ENCODE results near the gene ISLR.

Gene ISLR

DNA sequence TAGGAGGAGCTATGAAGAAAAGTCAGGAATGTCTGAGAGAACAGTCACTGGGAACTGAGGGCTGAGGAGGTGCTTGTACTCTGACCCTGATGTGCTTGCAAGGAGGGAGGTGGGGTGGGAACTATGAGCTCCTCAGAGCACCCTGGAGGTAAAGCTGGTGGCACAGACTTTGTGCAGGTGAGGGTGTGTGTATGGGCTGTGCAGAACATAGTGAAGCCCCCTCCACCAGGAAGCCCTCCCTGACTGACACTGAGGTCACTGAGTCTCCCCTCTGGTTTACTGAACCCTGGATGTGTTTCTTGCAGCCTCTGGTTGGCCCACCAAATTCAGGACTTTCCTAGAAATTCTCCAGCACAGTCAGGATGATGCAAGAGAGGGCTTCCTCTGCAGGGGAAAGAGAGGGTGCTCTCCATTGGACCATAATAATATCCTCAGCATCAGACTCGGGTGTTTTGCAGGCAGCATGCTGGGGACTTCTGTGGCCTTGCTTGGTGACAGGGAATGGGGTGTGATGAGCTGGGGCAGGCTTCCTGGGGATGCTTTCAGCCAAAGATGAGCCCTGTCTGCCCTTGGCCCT lies 1.5 kb upstream of the ISLR start:
- DNase-seq (ENCODE audit: low spot score) = no peak

DNA sequence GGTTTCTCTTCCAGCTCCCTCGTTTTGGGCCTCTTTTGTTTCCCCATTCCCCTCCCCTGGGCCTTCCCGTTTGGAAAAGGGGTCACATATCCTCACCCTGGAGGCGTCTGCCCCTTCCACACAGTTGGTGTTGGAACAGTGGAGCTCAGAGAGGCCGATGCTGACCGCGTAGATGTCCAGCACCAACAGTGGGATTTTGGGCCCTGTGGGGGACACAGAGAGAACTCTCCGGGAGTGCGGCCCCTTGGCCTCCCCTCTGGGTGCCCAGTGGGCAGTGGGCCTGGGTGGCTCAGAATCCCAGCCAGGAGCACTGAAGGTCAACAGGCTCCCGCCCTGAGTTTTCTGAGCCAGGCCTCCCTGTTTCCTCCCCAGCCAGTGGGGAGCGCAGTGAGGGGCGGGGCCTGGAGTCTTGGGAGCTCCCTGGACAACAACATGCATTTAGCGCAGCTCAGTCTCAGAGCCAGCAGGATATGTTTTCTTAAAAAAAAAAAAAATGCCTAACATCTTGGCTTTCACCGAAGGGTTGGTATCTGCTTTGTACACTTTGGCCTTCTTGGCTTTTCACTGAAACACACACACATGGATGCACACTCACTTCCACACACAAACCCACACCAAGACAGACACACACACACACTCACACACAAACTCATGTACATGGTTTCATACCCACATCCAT lies 670 bp upstream of the ISLR start:
- DNase-seq (ENCODE audit: low spot score) = no peak

- DNase-seq (ENCODE audit: low spot score) = no peak
Measured at GRCh38 chr15:74174219-74174957, 878 bp downstream of the ISLR start.

DNA sequence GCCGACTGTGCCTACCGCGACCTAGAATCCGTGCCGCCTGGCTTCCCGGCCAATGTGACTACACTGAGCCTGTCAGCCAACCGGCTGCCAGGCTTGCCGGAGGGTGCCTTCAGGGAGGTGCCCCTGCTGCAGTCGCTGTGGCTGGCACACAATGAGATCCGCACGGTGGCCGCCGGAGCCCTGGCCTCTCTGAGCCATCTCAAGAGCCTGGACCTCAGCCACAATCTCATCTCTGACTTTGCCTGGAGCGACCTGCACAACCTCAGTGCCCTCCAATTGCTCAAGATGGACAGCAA lies 1.4 kb downstream of the ISLR start:
- no peak for DNase-seq (ENCODE audit: low spot score)

DNA sequence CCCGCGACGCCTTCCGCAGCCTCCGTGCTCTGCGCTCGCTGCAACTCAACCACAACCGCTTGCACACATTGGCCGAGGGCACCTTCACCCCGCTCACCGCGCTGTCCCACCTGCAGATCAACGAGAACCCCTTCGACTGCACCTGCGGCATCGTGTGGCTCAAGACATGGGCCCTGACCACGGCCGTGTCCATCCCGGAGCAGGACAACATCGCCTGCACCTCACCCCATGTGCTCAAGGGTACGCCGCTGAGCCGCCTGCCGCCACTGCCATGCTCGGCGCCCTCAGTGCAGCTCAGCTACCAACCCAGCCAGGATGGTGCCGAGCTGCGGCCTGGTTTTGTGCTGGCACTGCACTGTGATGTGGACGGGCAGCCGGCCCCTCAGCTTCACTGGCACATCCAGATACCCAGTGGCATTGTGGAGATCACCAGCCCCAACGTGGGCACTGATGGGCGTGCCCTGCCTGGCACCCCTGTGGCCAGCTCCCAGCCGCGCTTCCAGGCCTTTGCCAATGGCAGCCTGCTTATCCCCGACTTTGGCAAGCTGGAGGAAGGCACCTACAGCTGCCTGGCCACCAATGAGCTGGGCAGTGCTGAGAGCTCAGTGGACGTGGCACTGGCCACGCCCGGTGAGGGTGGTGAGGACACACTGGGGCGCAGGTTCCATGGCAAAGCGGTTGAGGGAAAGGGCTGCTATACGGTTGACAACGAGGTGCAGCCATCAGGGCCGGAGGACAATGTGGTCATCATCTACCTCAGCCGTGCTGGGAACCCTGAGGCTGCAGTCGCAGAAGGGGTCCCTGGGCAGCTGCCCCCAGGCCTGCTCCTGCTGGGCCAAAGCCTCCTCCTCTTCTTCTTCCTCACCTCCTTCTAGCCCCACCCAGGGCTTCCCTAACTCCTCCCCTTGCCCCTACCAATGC lies 2.0 kb downstream of the ISLR start:
- DNase-seq (ENCODE audit: low spot score) = no peak

DNA sequence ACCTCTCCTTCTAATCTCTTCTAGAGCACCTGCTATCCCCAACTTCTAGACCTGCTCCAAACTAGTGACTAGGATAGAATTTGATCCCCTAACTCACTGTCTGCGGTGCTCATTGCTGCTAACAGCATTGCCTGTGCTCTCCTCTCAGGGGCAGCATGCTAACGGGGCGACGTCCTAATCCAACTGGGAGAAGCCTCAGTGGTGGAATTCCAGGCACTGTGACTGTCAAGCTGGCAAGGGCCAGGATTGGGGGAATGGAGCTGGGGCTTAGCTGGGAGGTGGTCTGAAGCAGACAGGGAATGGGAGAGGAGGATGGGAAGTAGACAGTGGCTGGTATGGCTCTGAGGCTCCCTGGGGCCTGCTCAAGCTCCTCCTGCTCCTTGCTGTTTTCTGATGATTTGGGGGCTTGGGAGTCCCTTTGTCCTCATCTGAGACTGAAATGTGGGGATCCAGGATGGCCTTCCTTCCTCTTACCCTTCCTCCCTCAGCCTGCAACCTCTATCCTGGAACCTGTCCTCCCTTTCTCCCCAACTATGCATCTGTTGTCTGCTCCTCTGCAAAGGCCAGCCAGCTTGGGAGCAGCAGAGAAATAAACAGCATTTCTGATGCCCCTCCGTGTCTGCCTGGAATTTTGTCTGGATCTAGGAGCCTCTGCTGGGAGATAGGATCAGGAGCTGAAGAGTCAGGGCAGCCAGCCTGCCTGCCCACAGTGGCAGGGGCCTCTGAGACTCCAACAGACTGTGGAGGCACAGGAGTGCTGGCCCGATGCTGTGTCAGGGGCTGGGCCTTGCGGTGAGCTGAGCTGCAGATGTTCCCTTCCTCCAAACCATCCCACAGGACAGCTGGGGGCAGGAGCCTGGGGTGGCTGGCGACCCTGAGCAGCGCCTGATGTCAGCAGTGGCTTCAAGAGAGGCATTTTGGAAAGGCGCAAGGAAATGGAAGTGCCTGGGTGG lies 3.0 kb downstream of the ISLR start:
- no peak for DNase-seq (ENCODE audit: low spot score)

- no peak for DNase-seq (ENCODE audit: low spot score)
Measured at GRCh38 chr15:74178326-74179100, 5.0 kb downstream of the ISLR start.

- DNase-seq (ENCODE audit: low spot score) = no peak
Measured at GRCh38 chr15:74179101-74179841, 5.8 kb downstream of the ISLR start.

DNA sequence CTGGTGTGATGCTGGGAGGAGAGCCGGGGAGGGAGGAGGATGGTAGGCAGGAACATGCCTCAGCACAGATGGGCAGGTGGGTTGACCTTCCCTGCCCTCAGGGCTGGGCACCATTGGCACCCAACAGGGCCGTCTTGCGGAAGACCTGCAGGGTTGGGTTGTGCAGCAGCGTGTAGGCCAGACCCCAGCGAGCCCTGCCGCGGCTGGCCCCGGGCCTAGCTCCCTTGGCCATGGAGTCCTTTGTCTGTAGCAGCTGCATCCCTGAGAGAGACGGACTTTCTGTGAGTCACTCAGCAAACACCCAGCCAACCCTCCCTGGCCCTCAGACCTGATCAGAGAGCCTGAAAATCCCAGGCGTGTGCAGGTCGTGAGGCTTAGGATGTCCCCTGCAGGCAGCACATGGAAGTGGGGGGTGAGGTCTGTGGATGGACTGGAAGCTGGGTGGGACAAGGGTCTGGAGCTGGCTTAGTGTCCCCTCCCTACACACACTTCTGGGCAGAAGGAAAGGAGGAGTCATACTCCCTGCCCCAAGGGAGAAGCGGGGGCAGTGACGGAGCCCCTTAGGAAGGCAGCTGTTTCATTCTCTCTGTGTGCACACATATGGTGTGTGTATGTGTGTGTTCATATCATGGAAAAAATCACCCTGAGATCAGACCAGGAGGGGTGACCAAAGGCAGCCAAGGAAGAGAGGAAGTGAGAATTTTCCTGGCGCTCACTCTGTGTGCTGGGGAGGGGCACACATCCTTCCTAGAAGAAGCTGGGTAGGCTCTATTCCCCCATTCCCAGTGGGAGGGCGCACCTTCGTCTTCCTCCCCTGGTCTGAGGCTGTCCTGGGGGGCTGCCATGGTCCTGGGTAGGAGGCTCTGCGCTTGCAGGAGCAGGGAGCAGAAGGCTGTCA lies 6.7 kb downstream of the ISLR start:
- DNase-seq (ENCODE audit: low spot score) = no peak

GRCh38 chr15:74180881-74181602 lies 7.5 kb downstream of the ISLR start:
- DNase-seq (ENCODE audit: low spot score) = no peak

DNA sequence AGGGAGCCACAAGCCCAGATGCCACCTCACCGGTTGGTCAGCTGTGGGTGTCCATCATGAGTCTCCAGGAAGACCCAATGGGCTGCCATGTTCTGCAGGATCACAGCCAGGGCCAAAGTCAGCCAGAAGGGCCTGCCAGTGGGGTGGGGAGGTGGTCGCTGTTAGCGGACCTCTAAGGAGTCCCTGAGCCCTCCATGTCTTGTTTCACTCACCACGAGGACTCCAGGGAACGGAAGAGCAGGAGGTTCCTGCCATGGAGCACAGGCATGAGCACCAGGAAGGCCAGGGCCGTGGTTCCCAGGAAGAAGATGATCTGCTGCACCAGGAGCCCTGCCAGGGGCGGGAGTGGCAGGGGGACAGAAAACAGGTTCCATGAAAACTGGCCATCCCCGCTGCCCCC lies 8.6 kb downstream of the ISLR start:
- DNase-seq (ENCODE audit: low spot score) = no peak

GRCh38 chr15:74184582-74185091 lies 11.1 kb downstream of the ISLR start:
- no peak for DNase-seq (ENCODE audit: low spot score)

GRCh38 chr15:74185710-74186348 lies 12.3 kb downstream of the ISLR start:
- DNase-seq (ENCODE audit: low spot score) = no peak

GRCh38 chr15:74188216-74188615 lies 14.7 kb downstream of the ISLR start:
- DNase-seq (ENCODE audit: low spot score) = no peak

DNA sequence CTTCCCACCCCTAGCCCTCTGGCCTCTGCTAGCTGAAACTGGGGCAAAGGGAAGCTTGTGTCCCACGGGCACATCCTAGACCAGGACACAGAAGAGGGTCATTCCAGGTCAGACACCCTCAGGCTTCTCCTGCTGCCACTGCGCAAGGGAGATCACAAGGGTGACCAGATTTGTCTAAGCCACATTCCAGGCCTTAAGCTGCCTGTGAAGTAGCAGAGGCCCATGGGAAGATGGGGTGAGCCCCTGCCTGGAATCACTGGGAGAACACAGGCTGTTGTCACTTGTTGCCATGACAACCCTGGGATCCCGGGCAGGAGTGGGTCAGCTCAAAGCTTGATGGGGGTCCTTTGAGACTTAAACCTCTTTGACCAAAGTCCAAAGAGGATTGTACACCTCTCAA lies 18.3 kb downstream of the ISLR start:
- no peak for DNase-seq (ENCODE audit: low spot score)

GRCh38 chr15:74192751-74193150 lies 19.2 kb downstream of the ISLR start:
- no peak for DNase-seq (ENCODE audit: low spot score)

DNA sequence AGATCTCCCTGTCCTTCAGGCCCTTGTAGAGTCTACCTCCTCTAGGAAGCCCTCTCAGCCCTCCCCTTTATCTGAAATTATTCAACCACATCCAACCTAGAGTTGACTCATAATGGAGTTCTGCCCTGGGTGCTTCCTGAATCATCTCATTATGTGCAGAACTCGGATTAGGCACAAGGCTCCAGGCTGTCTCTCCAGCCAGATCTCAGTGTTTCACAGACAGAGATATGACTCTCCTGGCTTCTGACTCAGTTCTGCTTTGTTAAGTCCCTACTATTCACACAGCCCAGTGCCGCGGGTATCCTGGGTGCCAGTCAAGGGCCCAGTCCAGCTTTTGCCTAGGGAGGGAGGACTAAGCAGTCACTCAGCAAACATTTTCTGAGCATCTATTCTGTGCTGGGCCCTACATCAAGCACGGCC lies 19.8 kb downstream of the ISLR start:
- no peak for DNase-seq (ENCODE audit: low spot score)

All from HuH-7 (cell line).